HTERT RPE-1 (cell line): ENCODE results near the gene CARD11.
"Not testable (repeated sequence)": the region's sequence is repeated elsewhere in the genome, so short reads cannot be mapped to it uniquely, and the experiment has no call there.

Experiments
- in situ Hi-C: fragments of 300-500 bp; cut with MboI; formaldehyde crosslinking; loops from 4 replicates; pipeline ENCODE4 v1.14.3; 2020; ENCODE audit warnings: low sequenced_read_pairs

CARD11 gene

DNA sequence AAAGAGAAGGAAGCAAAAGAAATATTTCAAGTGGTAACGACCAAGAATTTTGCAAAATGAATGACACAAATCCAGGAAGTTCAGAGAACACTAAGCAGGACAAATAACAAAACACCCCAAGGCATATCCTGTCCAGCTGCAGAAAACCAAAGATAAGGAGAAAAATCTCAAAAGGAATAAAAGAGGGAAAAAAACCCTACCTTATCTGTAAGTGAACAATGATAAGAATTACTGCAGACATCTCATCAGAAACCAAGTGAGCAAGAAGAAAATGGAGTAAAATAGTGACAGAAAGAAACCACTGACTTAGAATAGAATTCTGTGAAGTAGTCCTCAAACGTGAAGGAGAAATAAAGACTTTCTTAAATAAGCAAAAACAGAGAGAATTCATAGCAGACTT lies 21.8 kb downstream of the CARD11 start:
- in situ Hi-C loops, result no loop called here

DNA sequence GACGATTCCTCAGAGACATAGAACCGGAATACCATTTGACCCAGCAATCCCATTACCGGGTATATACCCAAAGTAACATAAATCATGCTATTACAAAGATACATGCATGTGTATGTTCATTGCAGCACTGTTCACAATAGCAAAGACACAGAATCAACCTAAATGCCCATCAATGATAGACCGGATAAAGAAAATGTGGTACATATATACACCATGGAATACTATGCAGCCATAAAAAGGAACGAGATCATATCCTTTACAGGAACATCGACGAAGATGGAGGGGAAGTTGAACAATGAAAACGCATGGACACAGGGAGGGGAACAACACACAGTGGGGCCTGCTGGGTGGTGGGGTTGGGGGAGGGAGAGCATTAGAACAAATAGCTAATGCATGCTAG lies 22.4 kb downstream of the CARD11 start:
- in situ Hi-C loops, result not testable (repeated sequence)

DNA sequence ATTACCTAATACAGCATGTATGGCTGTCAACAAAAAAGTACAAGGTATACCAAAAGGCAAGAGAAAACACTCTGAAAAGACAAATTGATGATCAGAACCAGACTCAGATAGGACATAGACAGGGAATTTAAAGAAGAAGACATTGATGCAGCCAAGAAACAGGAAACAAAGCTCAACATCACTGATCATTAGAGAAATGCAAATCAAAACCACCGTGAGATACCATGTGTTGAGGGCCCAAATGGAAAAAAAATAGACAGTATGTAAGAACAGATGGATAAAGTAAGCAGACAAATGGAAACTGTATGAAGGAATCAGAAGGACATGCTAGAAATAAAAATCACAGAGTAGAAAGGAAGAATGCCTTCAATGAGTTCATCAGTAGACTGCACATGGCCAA lies 23.3 kb downstream of the CARD11 start:
- in situ Hi-C loops, result no loop called here

DNA sequence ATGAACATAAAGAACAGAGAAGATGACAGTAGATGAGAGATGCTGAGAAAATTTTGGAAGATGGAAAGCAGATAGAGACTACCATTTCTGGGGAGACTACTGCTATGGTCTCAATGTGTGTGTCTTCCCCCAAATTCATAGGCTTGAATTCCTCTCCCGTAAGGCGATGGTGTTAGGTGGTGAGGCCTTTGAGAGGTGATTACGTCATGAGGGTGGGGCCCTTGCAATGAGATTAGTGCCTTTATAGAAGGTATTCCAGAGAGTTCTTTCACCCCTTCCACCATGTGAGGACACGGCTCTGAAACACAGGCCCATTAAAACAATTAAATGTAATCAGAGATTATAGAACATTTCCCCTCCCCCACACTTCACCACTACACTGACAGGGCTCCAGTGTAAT lies 23.9 kb downstream of the CARD11 start:
- in situ Hi-C loops, result no loop called here

DNA sequence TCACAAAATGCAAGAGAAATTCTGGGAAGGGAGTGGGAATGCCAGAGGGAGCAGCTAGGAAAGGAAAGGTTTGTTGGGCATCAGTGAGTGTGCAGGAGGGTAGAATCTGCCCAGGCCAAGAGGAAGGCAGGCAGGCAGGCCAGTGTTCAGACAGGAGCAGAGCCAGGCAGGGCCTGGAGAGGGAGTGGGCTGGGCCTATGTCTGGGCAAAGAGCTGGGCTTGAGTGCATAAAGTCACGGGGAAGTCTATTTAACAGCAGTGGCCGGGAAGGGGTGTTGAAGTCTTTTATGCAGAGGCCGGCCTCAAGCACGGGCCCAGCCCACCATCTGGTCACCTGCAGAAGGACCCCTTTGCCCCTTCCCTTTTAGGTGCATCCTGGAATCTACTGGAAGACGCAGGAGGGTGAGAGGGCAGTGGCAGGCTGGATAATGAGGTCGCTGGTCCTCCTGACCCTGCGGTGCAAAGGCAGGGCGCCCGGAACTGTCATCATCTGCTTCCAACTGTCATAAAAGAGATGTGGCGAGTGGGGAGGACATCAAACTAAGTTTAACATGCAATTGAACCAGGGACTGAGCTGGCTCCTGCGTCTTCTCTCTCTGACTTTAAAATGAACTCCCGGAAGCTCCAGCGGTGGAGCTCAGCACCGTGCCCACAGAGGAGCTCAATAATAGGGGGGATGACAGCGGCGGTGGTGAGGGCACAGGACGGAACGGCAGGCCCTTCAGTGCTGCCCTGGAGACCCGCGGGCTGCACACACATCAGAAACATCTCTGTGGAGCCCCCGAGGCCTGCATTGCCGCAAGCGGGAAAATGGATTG lies 29.5 kb downstream of the CARD11 start:
- in situ Hi-C loops, result no loop called here

DNA sequence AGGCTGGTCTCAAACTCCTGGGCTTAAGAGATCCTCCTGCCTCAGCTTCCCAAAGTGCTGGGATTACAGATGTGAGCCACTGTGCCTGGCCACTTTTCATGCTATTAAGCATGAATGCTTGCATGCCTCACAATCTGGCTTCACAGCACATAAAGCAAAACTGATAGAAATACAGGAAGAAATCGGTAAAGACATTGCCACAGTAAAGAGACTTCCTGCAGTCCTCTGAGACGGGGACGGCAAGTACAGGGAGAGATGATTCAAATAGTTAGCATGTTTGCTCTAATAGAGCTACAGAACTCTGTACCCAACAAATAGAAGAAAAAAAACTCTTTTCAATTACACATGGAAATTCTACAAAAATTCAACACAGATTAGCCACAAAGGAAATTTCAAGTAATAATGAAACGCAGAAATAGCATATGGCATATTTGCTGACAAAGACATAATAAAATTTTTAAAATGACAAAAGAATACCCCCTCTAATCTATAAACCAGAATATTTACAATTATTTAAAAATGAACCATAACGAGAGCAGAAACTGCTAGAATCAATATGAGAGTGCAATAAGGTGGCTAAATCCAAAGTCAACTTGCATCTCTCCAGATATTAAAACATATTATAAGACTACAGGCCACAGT lies 32.3 kb downstream of the CARD11 start:
- in situ Hi-C loops, result no loop called here

DNA sequence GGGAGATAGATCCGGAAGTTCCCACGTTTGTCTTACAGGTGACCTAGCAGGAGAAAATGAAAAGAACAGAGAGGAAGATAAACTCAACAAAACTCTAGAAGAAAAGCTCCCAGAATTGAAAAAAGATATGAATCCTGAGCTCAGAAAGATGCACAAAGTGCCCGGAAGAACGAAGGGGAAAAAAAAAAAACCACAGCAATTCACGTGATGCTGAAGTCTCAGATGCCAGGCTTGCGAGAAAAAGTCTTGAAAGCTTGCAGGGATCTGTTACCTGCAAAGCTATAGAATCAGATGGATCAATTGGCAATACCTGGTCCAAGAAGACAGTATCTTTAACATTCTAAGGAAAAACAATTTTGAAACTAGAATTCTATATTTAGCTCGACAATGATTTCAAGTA lies 33.5 kb downstream of the CARD11 start:
- in situ Hi-C loops, result no loop called here

DNA sequence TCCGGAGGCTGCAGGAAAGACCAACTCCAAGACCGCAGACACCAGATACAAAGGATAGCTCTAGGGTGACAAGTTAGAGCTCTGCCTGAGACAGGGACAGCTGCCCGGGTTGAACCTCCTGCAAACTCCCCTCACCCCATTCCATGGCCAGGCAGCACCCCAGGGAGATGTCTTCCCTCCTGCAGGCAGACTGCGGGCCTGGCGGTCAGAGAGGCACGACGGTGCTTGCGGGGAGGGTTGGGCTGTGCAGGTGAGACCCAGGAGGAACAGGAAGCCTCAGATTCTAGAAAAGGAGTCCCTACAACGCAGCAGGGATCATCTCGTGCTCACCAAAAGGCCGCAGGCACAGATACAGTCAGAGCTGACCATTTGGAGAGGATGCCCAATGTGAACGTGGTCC lies 34.6 kb downstream of the CARD11 start:
- in situ Hi-C loops, result no loop called here

DNA sequence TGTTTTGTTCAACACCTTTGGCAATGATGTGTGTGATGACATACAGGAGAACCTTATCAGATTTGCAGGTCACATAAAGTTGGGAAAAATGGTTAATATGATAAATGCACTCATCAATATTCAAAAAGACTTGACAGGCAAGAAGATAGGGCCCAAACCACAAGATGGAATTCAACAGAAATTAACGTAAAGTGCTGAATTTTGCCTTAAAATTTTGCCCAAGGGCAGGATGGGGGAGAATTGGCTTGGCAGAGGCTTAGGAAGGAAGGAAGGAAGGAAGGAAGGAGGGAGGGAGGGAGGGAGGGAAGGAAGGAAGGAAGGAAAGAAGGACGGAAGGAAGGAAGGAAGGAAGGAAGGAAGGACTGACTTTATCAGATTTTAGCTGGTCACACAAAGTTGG lies 35.3 kb downstream of the CARD11 start:
- in situ Hi-C loops, result no loop called here

DNA sequence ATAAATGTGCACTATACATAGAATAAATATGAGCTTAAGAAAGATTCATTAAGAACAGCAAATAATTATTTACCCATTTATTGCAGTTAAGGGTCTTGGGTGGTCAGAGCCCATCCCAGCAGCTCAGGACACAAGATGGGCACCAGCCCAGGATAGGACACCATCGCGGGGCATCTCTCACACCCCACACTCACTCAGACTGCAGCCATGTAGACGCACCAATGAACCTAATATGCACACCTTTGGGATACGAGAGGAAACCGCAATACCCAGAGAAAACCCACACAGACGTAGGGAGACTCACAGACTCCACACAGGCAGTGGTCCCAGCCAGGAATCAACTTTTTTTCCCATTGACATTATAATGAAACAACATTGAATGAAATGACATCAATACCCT lies 36.0 kb downstream of the CARD11 start:
- in situ Hi-C loops, result no loop called here

DNA sequence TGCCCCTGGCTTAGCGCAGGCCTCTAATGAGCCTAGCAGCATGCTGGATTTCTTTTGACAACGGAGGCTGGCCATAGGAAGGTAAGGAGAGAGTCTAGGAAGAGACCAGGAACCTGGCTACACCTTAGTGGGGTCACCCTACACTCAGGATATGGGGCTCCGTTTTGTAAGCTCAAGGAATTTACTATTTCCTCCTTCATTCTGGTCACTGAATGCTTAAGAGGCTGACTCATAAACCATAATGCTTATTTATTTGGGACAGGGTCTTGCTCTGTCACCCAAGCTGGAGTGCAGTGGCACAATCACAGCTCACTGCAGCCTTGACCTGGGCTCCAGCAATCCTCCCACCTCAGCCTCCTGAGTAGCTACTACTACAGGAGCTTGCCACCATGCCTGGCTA lies 38.4 kb downstream of the CARD11 start:
- in situ Hi-C loops, result no loop called here

DNA sequence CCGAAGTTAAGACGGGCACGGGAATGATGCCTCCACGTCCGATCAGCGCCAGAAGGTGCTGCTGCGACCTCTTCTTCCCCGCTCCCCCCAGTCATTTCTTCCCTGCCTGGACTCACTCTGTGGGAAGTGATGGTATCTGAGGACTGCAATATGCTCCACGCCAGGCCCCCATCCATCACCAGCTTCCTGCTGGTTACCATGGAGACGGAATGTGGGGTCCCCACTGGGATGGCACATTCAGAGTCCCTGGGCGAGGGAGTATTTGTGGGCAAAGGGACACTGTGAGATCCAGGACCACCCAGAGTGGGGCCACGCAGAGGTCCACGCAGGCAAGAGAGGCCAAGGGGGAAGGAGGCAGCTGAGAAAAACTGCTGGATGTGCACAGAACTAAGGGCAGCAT lies 39.7 kb downstream of the CARD11 start:
- in situ Hi-C loops, result no loop called here

DNA sequence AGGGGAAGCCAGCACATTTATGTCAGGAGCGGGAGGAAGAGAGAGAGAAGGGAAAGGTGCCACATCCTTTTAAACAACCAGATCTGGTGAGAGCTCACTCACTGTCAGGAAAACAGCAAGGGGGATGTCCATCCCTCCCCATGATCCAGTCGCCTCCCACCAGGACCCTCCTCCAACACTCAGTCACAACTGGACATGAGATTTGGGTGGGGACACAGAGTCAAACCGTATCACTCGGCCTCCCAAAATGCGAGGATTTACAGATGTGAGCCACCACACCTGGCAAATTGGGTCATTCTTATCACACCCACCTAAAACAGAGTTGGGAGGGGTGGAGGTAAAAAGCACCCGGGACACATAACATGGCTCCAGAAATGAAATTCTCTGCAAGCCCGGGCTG lies 41.0 kb downstream of the CARD11 start:
- in situ Hi-C loops, result no loop called here

DNA sequence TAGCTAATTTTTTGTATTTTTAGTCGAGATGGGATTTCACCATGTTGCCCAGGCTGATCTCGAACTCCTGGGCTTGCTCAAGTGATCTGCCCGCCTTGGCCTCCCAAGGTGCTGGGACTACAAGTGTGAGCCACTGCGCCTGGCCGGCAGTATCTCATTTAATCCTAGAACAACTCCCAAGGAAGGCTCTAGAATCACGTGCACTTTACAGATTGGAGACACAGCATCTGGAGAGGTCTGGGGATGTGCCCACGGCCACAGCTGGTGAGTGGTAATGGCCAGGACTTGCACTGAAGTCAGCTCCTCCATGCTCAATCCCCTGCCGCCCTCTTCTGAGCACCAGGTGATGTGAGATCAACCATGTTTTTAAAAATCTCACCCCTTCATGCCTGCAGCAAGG lies 43.1 kb downstream of the CARD11 start:
- in situ Hi-C loops, result no loop called here

DNA sequence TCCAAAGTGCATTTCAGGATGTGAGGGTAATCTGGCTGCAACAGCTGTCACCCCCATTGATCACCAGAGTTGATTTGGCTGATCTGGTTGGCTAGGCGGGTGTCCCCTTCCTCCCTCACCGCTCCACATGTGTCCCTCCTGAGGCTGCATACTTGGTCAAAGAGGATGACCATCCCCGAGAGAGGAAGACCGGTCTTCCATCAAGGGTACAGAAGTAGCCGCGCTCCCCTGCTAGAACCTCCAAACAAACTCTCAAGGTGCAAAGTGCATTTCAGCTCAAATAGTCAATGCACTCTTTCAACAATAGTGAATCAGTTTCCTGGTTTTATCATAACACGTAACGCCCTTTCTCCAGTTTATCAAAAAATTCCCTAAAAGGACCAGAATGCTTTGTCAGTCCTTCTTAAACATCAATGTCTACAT lies 44.6 kb downstream of the CARD11 start:
- in situ Hi-C loops, result no loop called here

DNA sequence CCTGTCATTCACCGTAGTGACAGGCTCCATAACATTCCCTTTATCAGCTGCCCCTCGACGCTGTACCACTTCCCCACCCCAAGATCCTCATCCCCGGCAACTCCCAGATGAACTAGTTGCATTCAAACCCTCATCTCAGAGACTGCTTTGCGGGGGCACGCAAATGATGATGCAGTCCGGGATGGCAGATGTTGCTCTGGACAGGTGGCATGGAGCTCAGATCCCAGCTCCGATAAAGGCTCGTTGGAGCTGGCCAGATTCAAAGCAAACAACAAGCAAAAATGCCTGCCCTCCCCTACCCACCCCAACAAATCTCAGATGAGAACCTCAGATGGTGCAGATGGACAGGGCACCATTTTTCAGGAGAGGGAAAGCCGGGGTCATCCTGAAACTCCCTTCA lies 46.7 kb downstream of the CARD11 start:
- in situ Hi-C loops, result no loop called here

DNA sequence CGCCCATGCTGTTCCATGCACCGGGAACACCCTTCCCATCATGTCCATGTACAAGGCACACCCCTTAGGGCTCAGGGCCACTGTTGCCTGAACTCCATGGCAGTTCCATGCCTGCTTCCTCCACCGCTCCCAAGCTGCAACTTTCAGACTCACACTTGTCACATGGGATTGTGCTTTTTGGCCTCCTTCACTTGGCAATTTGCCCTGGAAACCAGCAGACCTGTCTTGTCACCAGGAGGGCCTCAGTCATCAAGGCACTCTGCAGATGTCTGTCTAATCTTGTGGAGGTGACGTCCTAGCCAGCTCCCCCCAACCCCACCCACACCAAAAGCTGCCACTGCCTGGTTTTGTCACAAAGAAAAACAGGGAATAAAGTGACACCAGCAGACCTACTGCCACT lies 47.5 kb downstream of the CARD11 start:
- in situ Hi-C loops, result no loop called here

DNA sequence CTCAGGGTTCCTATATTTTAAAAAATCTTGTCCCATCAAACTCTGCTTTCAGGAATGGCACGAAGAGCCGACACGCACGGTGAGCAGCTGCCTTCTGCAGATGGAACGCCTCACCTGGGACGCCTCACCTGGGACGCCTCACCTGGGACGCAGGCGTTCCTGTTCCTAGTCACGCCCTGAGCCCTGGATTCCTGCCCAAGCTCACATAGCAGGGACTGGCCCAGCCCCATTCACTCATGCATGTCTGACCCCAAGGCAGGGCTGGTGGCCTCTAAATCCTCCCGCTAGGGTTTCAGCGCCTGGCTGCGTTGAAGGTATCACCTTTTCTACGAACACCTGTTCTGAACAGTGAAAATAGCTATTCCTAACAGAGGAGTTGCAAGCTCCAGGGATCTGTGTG lies 49.8 kb downstream of the CARD11 start:
- in situ Hi-C loops, result no loop called here

DNA sequence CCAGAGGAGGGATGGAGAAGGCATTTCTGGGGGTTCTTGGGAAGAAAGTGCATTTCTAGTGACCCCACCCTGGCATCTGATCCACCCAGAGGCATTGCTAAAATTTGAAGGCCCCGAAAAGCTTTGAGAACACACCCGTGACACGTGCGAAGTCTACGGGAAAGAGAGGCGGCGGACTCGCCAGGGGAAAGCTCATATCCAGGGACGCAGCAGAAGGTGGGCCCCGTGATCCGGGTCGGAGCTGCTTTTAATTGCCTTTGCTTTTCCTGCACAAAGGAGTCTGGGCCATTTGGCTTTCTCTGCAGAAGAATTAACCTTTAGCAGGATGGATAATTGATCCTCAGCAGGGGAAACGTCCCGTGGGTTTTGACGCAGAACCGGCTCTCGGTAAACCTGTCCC lies 50.3 kb downstream of the CARD11 start:
- in situ Hi-C loops, result no loop called here

DNA sequence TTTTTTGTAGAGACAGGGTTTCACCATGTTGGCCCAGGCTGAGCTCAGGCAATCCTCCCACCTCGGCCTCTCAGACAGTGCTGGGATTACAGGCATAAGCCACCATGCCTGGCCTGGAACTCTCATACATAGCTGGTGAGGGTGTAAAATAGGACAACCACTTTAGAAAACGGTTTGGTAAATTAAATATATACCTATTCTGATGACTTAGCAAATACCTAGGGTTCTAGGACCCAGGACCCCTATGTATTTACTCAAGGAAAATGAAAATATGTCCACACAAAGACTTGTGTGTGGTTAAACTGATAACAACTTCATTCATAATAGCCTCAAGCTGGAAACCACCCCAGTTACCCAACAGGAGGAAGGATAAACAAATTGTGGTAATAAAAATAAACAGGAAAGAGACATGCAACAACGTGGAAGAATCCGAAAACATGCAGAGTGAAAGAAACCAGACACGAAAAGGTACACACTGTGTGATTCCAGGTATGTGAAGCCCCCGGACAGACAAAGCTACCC lies 52.7 kb downstream of the CARD11 start:
- in situ Hi-C loops, result no loop called here

DNA sequence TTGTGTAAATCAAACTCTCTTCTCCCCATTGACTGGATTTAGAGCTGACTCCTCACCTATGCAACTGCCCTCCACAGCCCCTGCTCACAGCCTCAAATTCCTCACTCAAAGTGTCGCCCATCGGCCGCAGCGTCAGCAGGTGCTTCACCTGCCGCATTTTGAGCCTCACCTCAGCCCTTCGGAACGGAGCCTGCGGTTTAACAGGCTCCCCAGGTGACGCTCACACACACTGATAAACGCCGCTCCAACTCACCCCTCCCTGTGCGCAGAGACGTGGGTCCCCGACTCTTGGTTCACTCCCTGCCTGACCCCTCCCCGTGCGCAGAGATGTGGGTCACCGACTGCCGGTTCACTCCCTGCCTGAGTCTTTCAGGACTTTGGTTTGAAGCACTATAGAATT lies 57.1 kb downstream of the CARD11 start:
- in situ Hi-C loops, result no loop called here

DNA sequence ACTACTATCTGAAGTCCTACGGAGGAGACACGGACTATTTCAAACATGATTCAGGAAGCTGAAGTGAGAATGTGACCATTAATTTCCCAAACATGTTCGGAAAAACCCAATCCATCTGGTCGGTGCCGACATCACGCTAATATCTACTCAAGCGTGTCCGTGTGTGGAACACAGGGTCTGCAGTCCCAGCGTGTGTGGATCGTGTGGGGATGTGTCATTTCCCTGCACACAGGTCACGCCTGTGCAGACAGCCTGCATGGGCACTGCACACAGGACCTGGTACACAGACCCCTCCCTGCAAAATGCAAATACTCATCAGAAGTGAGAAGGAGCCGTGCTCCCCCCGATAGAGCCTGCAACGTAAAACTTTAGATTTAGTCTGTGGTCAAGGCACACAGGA lies 57.8 kb downstream of the CARD11 start:
- in situ Hi-C loops, result no loop called here

DNA sequence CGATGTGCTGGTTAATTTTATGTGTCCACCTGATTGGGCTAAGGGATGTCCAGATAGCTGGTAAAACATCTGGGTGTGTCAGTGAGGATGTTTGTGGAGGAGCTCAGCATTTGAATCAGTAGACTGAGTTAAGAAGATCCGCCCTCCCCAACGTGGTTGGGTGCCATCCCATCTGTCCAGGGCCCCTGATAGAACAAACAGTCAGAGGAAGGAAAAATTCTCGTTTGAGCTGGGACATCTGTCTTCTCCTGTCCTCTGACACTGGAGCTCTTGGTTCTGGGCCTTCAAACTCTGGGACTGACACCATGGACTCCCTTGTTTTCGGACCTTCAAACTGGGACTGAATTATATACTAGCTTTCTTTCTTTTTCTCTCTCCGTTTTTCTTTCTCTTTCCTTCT lies 59.6 kb downstream of the CARD11 start:
- in situ Hi-C loops, result no loop called here
